GM19099 (cell line): Measurements from ENCODE around the gene FAM228A.

ENCODE experiments used
- POLR2A ChIP-seq: IDR thresholded peaks from 3 replicates; pipeline ENCODE4 v1.6.1; 2011; ENCODE audit warnings: low read depth; ENCODE audit not compliant: insufficient read length; ENCODE audit errors: extremely low read depth

FAM228A gene

GRCh38 chr2:24174851-24175277, at the start of gene FAM228A:
TSS of gene FAM228A (plus strand) at chr2:24175053. CDS start at chr2:24175481, 428 bp downstream.
- no peak for TF ChIP-seq POLR2A

GRCh38 chr2:24125956-24126355, 48.9 kb upstream of the FAM228A start:
- no peak for TF ChIP-seq POLR2A

DNA sequence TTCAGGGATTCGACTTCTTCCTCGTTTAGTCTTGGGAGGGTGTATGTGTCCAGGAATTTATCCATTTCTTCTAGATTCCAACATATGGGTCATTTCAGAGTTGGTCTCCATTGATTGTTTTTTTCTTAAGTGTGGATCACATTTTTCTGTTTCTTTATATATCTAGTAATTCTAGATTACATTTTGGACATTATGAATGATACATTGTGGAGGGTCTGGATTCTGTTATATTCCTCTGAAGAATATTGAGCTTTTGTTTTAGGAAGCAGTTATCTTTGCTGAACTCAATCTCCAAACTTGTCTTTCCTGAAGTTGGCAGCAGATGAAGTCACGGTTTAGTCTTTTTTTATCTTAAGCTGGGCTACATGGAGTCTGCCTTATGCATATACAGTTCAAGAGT, 42.3 kb upstream of the FAM228A start:
- no peak for TF ChIP-seq POLR2A

DNA sequence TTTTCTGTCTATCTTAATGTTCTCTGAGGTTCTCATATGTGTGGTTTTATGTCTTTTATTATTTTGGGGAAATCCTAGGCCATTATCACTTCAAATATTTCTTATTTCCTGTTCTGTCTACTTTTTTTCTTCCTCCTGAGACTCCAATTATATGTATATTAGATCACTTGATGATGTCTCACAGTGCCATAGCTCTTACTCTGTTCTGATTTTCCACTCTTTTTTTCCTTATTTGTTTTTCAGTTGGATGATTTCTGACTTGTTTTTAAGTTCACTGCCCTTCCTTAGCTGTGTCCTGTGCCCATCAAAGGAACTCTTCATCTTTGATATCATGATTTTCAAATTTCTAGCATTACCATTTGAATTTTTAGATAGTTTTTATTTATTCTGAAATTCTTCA, 27.5 kb upstream of the FAM228A start:
- no peak for TF ChIP-seq POLR2A

DNA sequence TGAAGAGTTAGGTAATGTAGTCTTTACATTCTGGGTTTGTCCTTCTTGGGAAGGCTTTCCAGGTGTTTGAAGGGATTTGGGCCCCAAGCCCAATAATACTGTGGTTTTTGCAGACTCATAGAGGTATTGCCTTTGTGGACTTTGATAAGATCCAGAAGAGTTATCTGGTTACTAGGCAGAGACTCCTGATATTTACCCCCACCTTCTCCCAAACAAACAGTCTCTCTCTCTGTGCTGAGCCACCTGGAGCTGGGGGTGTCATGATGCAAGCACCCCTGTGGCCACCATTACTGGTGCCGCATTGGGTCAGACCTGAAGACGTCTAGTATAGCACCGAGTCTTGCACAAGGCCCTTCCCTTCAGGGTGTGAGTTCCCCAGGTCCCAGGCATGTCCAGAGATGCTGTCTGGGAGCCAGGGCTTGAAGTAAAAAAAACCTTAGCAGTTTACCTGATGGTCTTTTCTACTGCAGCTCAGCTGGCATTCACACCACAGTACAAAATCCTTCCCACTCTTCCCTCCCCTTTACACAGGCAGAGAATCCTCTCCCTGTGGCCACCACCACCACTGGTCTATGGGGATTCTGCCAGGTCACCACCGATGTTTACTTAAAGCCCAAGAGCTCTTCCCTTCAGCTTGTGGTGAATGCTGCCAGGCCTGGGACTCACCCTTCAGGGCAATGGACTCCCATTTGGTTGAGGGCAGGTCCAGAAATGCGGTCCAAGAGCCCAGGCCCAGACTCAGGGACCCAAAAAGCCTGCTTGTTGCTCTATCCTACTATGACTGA, 22.2 kb upstream of the FAM228A start:
- no peak for TF ChIP-seq POLR2A

GRCh38 chr2:24153478-24153877, 21.4 kb upstream of the FAM228A start:
- TF ChIP-seq POLR2A: no peak

DNA sequence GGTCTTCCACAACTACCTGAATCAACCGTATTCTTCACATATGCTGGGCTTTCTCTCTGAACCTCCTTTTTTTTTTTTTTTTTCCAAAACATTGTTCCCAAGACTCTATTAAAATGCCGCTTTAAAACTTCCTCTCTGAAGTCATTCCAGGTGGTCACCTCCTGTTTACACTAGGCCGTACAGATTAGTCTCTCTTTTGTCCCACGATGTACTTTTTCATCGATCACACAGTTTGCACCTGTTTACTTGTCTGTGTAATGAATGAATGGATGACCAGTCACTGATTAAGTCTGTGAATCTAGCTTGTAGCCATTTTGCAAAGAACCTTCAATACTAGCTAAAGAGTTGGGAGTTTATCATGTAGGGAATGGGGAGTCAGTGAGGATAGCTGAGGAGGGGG, 16.7 kb upstream of the FAM228A start:
- no peak for TF ChIP-seq POLR2A

DNA sequence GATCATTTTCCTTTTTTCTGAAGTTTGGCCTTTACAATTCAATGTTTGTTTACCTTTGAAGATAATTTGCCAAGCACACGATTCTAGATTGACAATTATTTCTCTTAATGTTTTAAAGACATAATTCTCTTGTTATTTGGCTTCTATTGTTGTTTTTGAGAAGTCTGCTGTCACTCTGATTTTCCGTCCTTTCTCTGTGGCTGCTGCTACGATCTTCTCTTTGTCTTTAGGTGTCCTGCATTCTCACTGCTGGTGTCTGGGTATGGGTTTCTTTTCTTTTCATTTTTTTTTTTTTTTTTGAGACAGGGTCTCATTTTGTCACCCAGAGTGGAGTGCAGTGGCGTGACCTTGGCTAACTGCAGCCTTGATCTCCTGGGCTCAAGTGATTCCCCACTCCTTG, 15.1 kb upstream of the FAM228A start:
- no peak for TF ChIP-seq POLR2A

- TF ChIP-seq POLR2A: no peak
These were observed 14.1 kb upstream of the FAM228A start for GRCh38 chr2:24160761-24161160.

DNA sequence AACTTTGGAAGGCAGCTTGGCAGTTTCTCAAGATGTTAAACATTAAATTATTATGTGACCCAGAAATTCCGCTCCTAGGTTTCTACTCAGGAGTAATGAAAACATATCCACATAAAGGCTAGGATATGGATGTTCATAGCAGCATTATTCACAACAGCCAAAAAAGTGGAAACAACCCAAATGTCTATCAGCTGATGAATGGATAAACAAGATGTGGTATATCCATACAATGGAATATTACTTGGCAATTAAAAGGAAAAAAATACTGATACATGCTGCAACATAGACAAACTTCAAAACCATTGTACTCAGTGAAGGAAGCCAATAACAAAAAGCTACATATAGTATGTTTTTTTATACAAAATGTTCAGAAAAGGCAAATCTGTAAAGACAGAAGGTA, 12.4 kb upstream of the FAM228A start:
- TF ChIP-seq POLR2A: no peak

DNA sequence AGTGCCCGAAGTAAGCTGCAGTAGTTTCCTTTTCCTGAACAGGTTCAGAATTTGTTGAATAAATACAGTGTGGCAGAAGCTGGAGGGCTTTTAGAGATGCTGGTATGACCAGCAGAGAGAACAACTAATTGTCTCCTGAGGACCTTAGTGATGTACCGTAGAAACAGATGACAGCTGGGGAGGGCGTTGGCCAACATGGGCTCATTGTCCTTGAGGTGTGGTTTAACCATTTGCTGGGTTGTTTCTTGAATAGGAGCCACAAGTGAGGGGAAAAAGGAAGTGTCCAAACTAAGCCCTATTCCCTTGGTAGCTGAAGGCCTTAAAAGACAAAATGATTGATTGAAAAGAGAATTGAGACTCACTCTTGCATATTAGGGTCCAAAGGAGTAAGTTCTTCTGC, 11.7 kb upstream of the FAM228A start:
- TF ChIP-seq POLR2A: no peak

DNA sequence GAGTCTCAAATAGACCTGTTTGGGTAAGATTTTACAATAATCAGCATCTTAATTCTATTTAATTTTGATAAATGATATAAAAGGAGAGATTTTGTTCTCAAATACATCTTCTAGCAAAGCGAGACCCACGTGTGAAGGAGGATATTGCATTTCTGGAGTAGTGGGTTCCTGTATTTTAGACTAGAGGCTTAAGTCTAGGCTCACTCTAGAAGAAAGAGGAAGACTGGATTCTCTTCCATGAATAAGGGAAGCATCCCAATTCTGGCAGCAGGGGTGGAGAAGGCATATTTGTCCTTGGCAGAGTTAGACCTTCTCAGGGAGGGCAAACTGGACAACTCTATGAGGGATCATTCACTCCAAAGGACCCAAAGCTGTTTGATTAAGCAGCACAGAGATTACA, 11.3 kb upstream of the FAM228A start:
- no peak for TF ChIP-seq POLR2A

GRCh38 chr2:24164416-24164973, 10.4 kb upstream of the FAM228A start:
- no peak for TF ChIP-seq POLR2A

GRCh38 chr2:24169023-24169422, 5.8 kb upstream of the FAM228A start:
- TF ChIP-seq POLR2A: no peak

DNA sequence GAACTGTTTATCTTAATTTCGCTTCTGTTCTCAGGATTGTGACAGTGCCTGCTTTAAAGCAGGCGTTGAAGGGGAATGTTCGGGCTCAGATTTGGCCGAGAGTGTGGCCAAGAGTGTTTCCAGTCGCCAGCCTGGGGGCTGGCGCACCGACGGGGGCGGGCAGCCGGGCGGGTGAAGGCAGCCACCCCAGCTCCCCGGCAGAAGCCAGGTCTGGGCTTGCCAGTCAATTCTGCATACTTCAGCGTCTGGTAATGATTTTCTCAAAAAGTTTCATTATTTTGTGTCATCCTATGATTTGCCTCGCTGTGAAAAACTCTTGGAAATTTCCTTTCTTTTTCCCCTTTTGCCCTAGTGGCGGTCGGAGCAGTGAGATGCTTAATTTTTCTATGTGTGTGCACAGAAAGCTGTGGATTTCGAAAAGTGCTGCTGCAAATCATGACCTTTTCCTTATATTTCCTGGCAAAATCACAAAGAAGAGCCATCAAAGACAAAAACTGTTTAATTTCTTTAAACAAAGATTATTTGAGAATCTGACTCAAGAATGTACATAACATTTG, 856 bp downstream of the FAM228A start:
- no peak for TF ChIP-seq POLR2A

GRCh38 chr2:24176326-24176725, 1.5 kb downstream of the FAM228A start:
- no peak for TF ChIP-seq POLR2A
